Measurements from ENCODE around the gene BCAR1.

DNA sequence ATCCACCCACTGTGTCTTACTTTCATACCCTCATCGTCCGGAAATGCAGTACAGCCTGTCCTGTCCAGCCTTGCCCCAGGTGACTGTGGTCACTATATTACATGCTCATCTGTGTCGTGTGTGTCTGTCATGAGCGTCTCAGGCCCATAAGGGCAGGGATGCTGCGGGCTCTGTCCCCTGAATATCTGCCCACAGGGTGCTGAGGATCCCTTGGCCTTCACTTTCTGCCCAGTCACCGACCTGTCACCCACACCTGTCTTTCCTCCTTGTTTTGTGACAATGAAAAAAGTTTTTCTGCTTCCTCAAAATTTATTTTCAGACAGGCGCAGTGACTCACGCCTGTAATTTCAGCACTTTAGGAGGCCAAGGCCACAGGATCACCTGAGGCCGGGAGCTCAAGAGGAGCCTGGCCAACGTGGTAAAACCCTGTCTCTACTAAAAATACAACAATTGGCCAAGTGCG is 34.0 kb downstream of the BCAR1 start:
- no peak for TF ChIP-seq POLR2A (IDR thresholded peaks at IDR 0.05)
- TF ChIP-seq, protein P1, sequence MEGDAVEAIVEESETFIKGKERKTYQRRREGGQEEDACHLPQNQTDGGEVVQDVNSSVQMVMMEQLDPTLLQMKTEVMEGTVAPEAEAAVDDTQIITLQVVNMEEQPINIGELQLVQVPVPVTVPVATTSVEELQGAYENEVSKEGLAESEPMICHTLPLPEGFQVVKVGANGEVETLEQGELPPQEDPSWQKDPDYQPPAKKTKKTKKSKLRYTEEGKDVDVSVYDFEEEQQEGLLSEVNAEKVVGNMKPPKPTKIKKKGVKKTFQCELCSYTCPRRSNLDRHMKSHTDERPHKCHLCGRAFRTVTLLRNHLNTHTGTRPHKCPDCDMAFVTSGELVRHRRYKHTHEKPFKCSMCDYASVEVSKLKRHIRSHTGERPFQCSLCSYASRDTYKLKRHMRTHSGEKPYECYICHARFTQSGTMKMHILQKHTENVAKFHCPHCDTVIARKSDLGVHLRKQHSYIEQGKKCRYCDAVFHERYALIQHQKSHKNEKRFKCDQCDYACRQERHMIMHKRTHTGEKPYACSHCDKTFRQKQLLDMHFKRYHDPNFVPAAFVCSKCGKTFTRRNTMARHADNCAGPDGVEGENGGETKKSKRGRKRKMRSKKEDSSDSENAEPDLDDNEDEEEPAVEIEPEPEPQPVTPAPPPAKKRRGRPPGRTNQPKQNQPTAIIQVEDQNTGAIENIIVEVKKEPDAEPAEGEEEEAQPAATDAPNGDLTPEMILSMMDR (IDR thresholded peaks at IDR 0.05): no peak
